ENCODE results near the gene VARS1.

VARS1 gene

GRCh38 chr6:31767096-31767645, 28.4 kb downstream of the VARS1 start:
- Histone ChIP-seq H3K4me1 (ENCODE audit: control insufficient read depth, insufficient read depth, low read length, poor library complexity, severe bottlenecking) (peaks cover 18% of the 10 kb centered on the region), H3K36me3 (ENCODE audit: control insufficient read depth, insufficient read depth, low read length) (peaks cover 6% of the 10 kb centered on the region), H3K27ac (ENCODE audit: low read depth, low read length, severe bottlenecking) (no peak overlapping the region), H3K4me3 (ENCODE audit: extremely low read depth, insufficient read depth, low read length, poor library complexity, severe bottlenecking) (no peak overlapping the region), H3K9me3 (ENCODE audit: control insufficient read depth, low read length) (no peaks in the 10 kb centered on the region)
- 88 to 93% methylated on average over 6 of the region's 6 CpGs for WGBS, 2 experiments (ENCODE audit: insufficient coverage in 2 of 2)

- WGBS, 2 experiments (ENCODE audit: insufficient coverage in 2 of 2) = 76 to 82% methylated on average over 36 of the region's 42 CpGs
- H3K4me3 ChIP-seq (ENCODE audit: extremely low read depth, insufficient read depth, low read length, poor library complexity, severe bottlenecking) = no peak overlapping the region
- H3K9me3 ChIP-seq (ENCODE audit: control insufficient read depth, low read length) = no peaks in the 10 kb centered on the region
- H3K36me3 ChIP-seq (ENCODE audit: control insufficient read depth, insufficient read depth, low read length) = peaks cover 16% of the 10 kb centered on the region
- peaks cover 18% of the 10 kb centered on the region for H3K4me1 ChIP-seq (ENCODE audit: control insufficient read depth, insufficient read depth, low read length, poor library complexity, severe bottlenecking)
- no peak overlapping the region for H3K27ac ChIP-seq (ENCODE audit: low read depth, low read length, severe bottlenecking)
Observed at GRCh38 chr6:31765910-31766794, 29.4 kb downstream of the VARS1 start.

- Histone ChIP-seq H3K27ac (ENCODE audit: low read depth, low read length, severe bottlenecking) (no peak overlapping the region), H3K9me3 (ENCODE audit: control insufficient read depth, low read length) (no peaks in the 10 kb centered on the region), H3K4me1 (ENCODE audit: control insufficient read depth, insufficient read depth, low read length, poor library complexity, severe bottlenecking) (peaks cover 18% of the 10 kb centered on the region), H3K36me3 (ENCODE audit: control insufficient read depth, insufficient read depth, low read length) (peaks cover 22% of the 10 kb centered on the region), H3K4me3 (ENCODE audit: extremely low read depth, insufficient read depth, low read length, poor library complexity, severe bottlenecking) (no peak overlapping the region)
- 97% methylated on average over 7 of the region's 9 CpGs; no CpG with 5 or more reads in 1 of the 2 experiments for whole genome bisulfite sequencing, 2 experiments (ENCODE audit: insufficient coverage in 2 of 2)
Observed at GRCh38 chr6:31765559-31765909, 30.0 kb downstream of the VARS1 start.

- Histone ChIP-seq H3K4me3 (ENCODE audit: extremely low read depth, insufficient read depth, low read length, poor library complexity, severe bottlenecking) (no peak overlapping the region), H3K4me1 (ENCODE audit: control insufficient read depth, insufficient read depth, low read length, poor library complexity, severe bottlenecking) (peaks cover 18% of the 10 kb centered on the region), H3K36me3 (ENCODE audit: control insufficient read depth, insufficient read depth, low read length) (peaks cover 30% of the 10 kb centered on the region), H3K27ac (ENCODE audit: low read depth, low read length, severe bottlenecking) (peak overlapping the region; percentile 29), H3K9me3 (ENCODE audit: control insufficient read depth, low read length) (no peaks in the 10 kb centered on the region)
- 95 to 100% methylated on average over 1 to 2 of the region's 4 CpGs for WGBS, 2 experiments (ENCODE audit: insufficient coverage in 2 of 2)
Observed at GRCh38 chr6:31764198-31764597, 31.4 kb downstream of the VARS1 start.

GRCh38 chr6:31763619-31763940, 32.0 kb downstream of the VARS1 start:
- H3K9me3 ChIP-seq (ENCODE audit: control insufficient read depth, low read length) = no peaks in the 10 kb centered on the region
- H3K4me3 ChIP-seq (ENCODE audit: extremely low read depth, insufficient read depth, low read length, poor library complexity, severe bottlenecking) = no peak overlapping the region
- peaks cover 30% of the 10 kb centered on the region for H3K36me3 ChIP-seq (ENCODE audit: control insufficient read depth, insufficient read depth, low read length)
- H3K4me1 ChIP-seq (ENCODE audit: control insufficient read depth, insufficient read depth, low read length, poor library complexity, severe bottlenecking) = peaks cover 18% of the 10 kb centered on the region
- WGBS, 2 experiments (ENCODE audit: insufficient coverage in 2 of 2) = 5 to 10% methylated on average over 1 of the region's 1 CpG
- H3K27ac ChIP-seq (ENCODE audit: low read depth, low read length, severe bottlenecking) = peak overlapping the region; percentile 87

GRCh38 chr6:31762878-31763618, 32.5 kb downstream of the VARS1 start:
- no peak overlapping the region for H3K4me3 ChIP-seq (ENCODE audit: extremely low read depth, insufficient read depth, low read length, poor library complexity, severe bottlenecking)
- 75 to 83% methylated on average over 7 of the region's 8 CpGs for WGBS, 2 experiments (ENCODE audit: insufficient coverage in 2 of 2)
- H3K27ac ChIP-seq (ENCODE audit: low read depth, low read length, severe bottlenecking) = peak overlapping the region; percentile 87

GRCh38 chr6:31762356-31762755, 33.2 kb downstream of the VARS1 start, which contains the start of gene SAPCD1:
Gene SAPCD1, plus strand, starts transcription at chr6:31762656. Its CDS starts 399 bp downstream, at chr6:31763055.
- H3K4me3 ChIP-seq (ENCODE audit: extremely low read depth, insufficient read depth, low read length, poor library complexity, severe bottlenecking) = no peak within 1 kb of the TSS
- peaks cover 30% of the 10 kb centered on the region for H3K36me3 ChIP-seq (ENCODE audit: control insufficient read depth, insufficient read depth, low read length)
- WGBS, 2 experiments (ENCODE audit: insufficient coverage in 2 of 2) = 78 to 83% methylated on average over 1 to 2 of the region's 4 CpGs
- H3K9me3 ChIP-seq (ENCODE audit: control insufficient read depth, low read length) = no peaks in the 10 kb centered on the region
- H3K27ac ChIP-seq (ENCODE audit: low read depth, low read length, severe bottlenecking) = peak within 1 kb of the TSS; percentile 87
- peaks cover 18% of the 10 kb centered on the region for H3K4me1 ChIP-seq (ENCODE audit: control insufficient read depth, insufficient read depth, low read length, poor library complexity, severe bottlenecking)

More at GRCh38 chr6:31762878-31763618, 32.5 kb downstream of the VARS1 start:
- H3K9me3 ChIP-seq (ENCODE audit: control insufficient read depth, low read length) = no peaks in the 10 kb centered on the region
- peaks cover 18% of the 10 kb centered on the region for H3K4me1 ChIP-seq (ENCODE audit: control insufficient read depth, insufficient read depth, low read length, poor library complexity, severe bottlenecking)
- H3K36me3 ChIP-seq (ENCODE audit: control insufficient read depth, insufficient read depth, low read length) = peaks cover 30% of the 10 kb centered on the region

GRCh38 chr6:31761343-31761742, 34.2 kb downstream of the VARS1 start:
- Histone ChIP-seq H3K4me3 (ENCODE audit: extremely low read depth, insufficient read depth, low read length, poor library complexity, severe bottlenecking) (no peak overlapping the region), H3K4me1 (ENCODE audit: control insufficient read depth, insufficient read depth, low read length, poor library complexity, severe bottlenecking) (peaks cover 18% of the 10 kb centered on the region), H3K27ac (ENCODE audit: low read depth, low read length, severe bottlenecking) (no peak overlapping the region), H3K9me3 (ENCODE audit: control insufficient read depth, low read length) (no peaks in the 10 kb centered on the region), H3K36me3 (ENCODE audit: control insufficient read depth, insufficient read depth, low read length) (peaks cover 30% of the 10 kb centered on the region)
- WGBS, 2 experiments (ENCODE audit: insufficient coverage in 2 of 2) = 93 to 98% methylated on average over 3 to 7 of the region's 8 CpGs

GRCh38 chr6:31760790-31761189, 34.8 kb downstream of the VARS1 start:
- H3K27ac ChIP-seq (ENCODE audit: low read depth, low read length, severe bottlenecking) = no peak overlapping the region
- H3K4me3 ChIP-seq (ENCODE audit: extremely low read depth, insufficient read depth, low read length, poor library complexity, severe bottlenecking) = no peak overlapping the region
- H3K4me1 ChIP-seq (ENCODE audit: control insufficient read depth, insufficient read depth, low read length, poor library complexity, severe bottlenecking) = peaks cover 18% of the 10 kb centered on the region
- 100% methylated on average over 1 to 2 of the region's 5 CpGs for WGBS, 2 experiments (ENCODE audit: insufficient coverage in 2 of 2)
- no peaks in the 10 kb centered on the region for H3K9me3 ChIP-seq (ENCODE audit: control insufficient read depth, low read length)
- peaks cover 30% of the 10 kb centered on the region for H3K36me3 ChIP-seq (ENCODE audit: control insufficient read depth, insufficient read depth, low read length)

- peaks cover 8% of the 10 kb centered on the region for H3K4me1 ChIP-seq (ENCODE audit: control insufficient read depth, insufficient read depth, low read length, poor library complexity, severe bottlenecking)
- no peaks in the 10 kb centered on the region for H3K9me3 ChIP-seq (ENCODE audit: control insufficient read depth, low read length)
- H3K27ac ChIP-seq (ENCODE audit: low read depth, low read length, severe bottlenecking) = no peak overlapping the region
- H3K36me3 ChIP-seq (ENCODE audit: control insufficient read depth, insufficient read depth, low read length) = peaks cover 30% of the 10 kb centered on the region
- 100% methylated on average over 1 of the region's 2 CpGs for WGBS, 2 experiments (ENCODE audit: insufficient coverage in 2 of 2)
- no peak overlapping the region for H3K4me3 ChIP-seq (ENCODE audit: extremely low read depth, insufficient read depth, low read length, poor library complexity, severe bottlenecking)
Observed at GRCh38 chr6:31758281-31758680, 37.3 kb downstream of the VARS1 start.
